Measurements from ENCODE around the gene ABCC4.

- TF ChIP-seq CTCF (conservative IDR thresholded peaks at IDR 0.05; ENCODE audit: low read depth, low read length) (no peak), EZH2 (IDR thresholded peaks at IDR 0.05; ENCODE audit: borderline replicate concordance, low read depth, low read length, poor library complexity, severe bottlenecking) (no peak)
These were observed 172.2 kb downstream of the ABCC4 start for GRCh38 chr13:95129004-95129403.

Data from A673 (cell line).